ENCODE measurements around the gene USP26.
"Not testable (repeated sequence)": the region's sequence is repeated elsewhere in the genome, so short reads cannot be mapped to it uniquely, and the experiment has no call there.

GRCh38 chrX:133077856-133078255 lies 19.1 kb downstream of the USP26 start:
- TF ChIP-seq, protein P1, sequence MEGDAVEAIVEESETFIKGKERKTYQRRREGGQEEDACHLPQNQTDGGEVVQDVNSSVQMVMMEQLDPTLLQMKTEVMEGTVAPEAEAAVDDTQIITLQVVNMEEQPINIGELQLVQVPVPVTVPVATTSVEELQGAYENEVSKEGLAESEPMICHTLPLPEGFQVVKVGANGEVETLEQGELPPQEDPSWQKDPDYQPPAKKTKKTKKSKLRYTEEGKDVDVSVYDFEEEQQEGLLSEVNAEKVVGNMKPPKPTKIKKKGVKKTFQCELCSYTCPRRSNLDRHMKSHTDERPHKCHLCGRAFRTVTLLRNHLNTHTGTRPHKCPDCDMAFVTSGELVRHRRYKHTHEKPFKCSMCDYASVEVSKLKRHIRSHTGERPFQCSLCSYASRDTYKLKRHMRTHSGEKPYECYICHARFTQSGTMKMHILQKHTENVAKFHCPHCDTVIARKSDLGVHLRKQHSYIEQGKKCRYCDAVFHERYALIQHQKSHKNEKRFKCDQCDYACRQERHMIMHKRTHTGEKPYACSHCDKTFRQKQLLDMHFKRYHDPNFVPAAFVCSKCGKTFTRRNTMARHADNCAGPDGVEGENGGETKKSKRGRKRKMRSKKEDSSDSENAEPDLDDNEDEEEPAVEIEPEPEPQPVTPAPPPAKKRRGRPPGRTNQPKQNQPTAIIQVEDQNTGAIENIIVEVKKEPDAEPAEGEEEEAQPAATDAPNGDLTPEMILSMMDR (IDR thresholded peaks at IDR 0.05) = not testable (repeated sequence)
- not testable (repeated sequence) for TF ChIP-seq CBX2 (IDR thresholded peaks at IDR 0.05; ENCODE audit: borderline replicate concordance, low read depth); CEBPB (IDR thresholded peaks at IDR 0.05); FOSL2 (IDR thresholded peaks at IDR 0.05); FOSL2 (CRISPR knock-in tag; IDR thresholded peaks at IDR 0.05); RAD21 (conservative IDR thresholded peaks at IDR 0.05 in 1 of 2, IDR thresholded peaks at IDR 0.05 in 1 of 2); RCOR1 (IDR thresholded peaks at IDR 0.05; ENCODE audit: low read depth, low read length); RFX5 (IDR thresholded peaks at IDR 0.05); ZFP36 (IDR thresholded peaks at IDR 0.05; ENCODE audit: borderline replicate concordance, partially characterized antibody); POLR2A (IDR thresholded peaks at IDR 0.05; ENCODE audit: low read length); BHLHE40 (IDR thresholded peaks at IDR 0.05; ENCODE audit: low read depth, low read length); EP300 (IDR thresholded peaks at IDR 0.05); CBX8 (IDR thresholded peaks at IDR 0.05); MAZ (IDR thresholded peaks at IDR 0.05; ENCODE audit: borderline replicate concordance, low read depth, low read length)
- TF ChIP-seq, protein P2, sequence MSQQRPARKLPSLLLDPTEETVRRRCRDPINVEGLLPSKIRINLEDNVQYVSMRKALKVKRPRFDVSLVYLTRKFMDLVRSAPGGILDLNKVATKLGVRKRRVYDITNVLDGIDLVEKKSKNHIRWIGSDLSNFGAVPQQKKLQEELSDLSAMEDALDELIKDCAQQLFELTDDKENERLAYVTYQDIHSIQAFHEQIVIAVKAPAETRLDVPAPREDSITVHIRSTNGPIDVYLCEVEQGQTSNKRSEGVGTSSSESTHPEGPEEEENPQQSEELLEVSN (IDR thresholded peaks at IDR 0.05; ENCODE audit: borderline replicate concordance, low read depth) = not testable (repeated sequence)
